NCI-H446 treated with DMSO at 0.1 percent for 48 hours (cell line): Measurements from ENCODE around the gene SMG5.
"Not testable (repeated sequence)": the region's sequence is repeated elsewhere in the genome, so short reads cannot be mapped to it uniquely, and the experiment has no call there.

ENCODE experiments used
- DNase-seq: peaks from one replicate; lab custom pipeline; 2025; lab: John Stamatoyannopoulos, UW

SMG5 gene

GRCh38 chr1:156245451-156246232 lies 37.0 kb downstream of the SMG5 start:
- DNase-seq: no peak

- no peak for DNase-seq
These were observed 37.9 kb downstream of the SMG5 start for GRCh38 chr1:156244712-156245111.

- no peak for DNase-seq
These were observed 38.5 kb downstream of the SMG5 start for GRCh38 chr1:156244126-156244525.

GRCh38 chr1:156242738-156243137 lies 39.9 kb downstream of the SMG5 start:
- no peak for DNase-seq

- no peak for DNase-seq
These were observed 40.7 kb downstream of the SMG5 start, which contains the start of gene BGLAP for GRCh38 chr1:156241926-156242325. Gene BGLAP (plus strand): TSS chr1:156242184. CDS start chr1:156242232, 48 bp downstream.

GRCh38 chr1:156241311-156241811 lies 41.3 kb downstream of the SMG5 start:
- no peak for DNase-seq

- no peak for DNase-seq
These were observed 44.4 kb downstream of the SMG5 start for GRCh38 chr1:156238248-156238647.

- DNase-seq: no peak
These were observed 46.5 kb downstream of the SMG5 start for GRCh38 chr1:156236164-156236563.

- DNase-seq: no peak
These were observed 49.0 kb downstream of the SMG5 start for GRCh38 chr1:156233426-156234127.

GRCh38 chr1:156232201-156232894 lies 50.3 kb downstream of the SMG5 start:
- DNase-seq: no peak

GRCh38 chr1:156230473-156230837 lies 52.2 kb downstream of the SMG5 start:
- DNase-seq: no peak

- no peak for DNase-seq
These were observed 52.7 kb downstream of the SMG5 start for GRCh38 chr1:156229809-156230472.

- no peak for DNase-seq
These were observed 54.1 kb downstream of the SMG5 start for GRCh38 chr1:156228501-156228900.

- no peak for DNase-seq
These were observed 55.8 kb downstream of the SMG5 start for GRCh38 chr1:156226782-156227181.

GRCh38 chr1:156226116-156226538 lies 56.5 kb downstream of the SMG5 start:
- no peak for DNase-seq

- DNase-seq: no peak
These were observed 57.0 kb downstream of the SMG5 start for GRCh38 chr1:156225677-156226014.

- no peak for DNase-seq
These were observed 60.5 kb downstream of the SMG5 start for GRCh38 chr1:156221986-156222692.

- DNase-seq: no peak
These were observed 62.4 kb downstream of the SMG5 start for GRCh38 chr1:156220226-156220625.

- no peak for DNase-seq
These were observed 64.8 kb downstream of the SMG5 start for GRCh38 chr1:156217871-156218270.

GRCh38 chr1:156216361-156217086 lies 66.1 kb downstream of the SMG5 start:
- DNase-seq: not testable (repeated sequence)
